PFSK-1 (cell line): ENCODE results near the gene LMAN2.

Experiments
- FOXP2 ChIP-seq: optimal IDR thresholded peaks from 2 replicates; pipeline ENCODE3; 2011; ENCODE audit warnings: borderline replicate concordance, control low read depth, inconsistent platforms; ENCODE audit not compliant: insufficient read depth; ENCODE audit errors: extremely low read length, extremely low read depth
- POLR2AphosphoS5 ChIP-seq: IDR thresholded peaks from 2 replicates; pipeline ENCODE4 v1.6.1; 2012; ENCODE audit warnings: low read depth, mild to moderate bottlenecking, control low read depth, low read length, moderate library complexity
- SIN3A ChIP-seq: IDR thresholded peaks from 2 replicates; pipeline ENCODE4 v1.6.1; 2012; ENCODE audit warnings: mild to moderate bottlenecking, low read length, moderate library complexity, borderline replicate concordance; ENCODE audit not compliant: insufficient read depth
- TAF1 ChIP-seq: IDR thresholded peaks from 2 replicates; pipeline ENCODE4 v1.6.1; 2012; ENCODE audit warnings: low read length, control low read depth, borderline replicate concordance; ENCODE audit not compliant: insufficient read depth
- TF ChIP-seq, protein P1 (sequence below), 2 experiments: IDR thresholded peaks; 2 replicates each; pipeline versions ENCODE4 v1.6.1 to v1.8.0; 2011 to 2012; ENCODE audit warnings: low read depth in 2 of 2, low read length in 2 of 2, control low read depth in 1 of 2, inconsistent platforms in 1 of 2, mild to moderate bottlenecking in 1 of 2, moderate library complexity in 1 of 2; ENCODE audit not compliant: insufficient read depth in 1 of 2

LMAN2 gene

DNA sequence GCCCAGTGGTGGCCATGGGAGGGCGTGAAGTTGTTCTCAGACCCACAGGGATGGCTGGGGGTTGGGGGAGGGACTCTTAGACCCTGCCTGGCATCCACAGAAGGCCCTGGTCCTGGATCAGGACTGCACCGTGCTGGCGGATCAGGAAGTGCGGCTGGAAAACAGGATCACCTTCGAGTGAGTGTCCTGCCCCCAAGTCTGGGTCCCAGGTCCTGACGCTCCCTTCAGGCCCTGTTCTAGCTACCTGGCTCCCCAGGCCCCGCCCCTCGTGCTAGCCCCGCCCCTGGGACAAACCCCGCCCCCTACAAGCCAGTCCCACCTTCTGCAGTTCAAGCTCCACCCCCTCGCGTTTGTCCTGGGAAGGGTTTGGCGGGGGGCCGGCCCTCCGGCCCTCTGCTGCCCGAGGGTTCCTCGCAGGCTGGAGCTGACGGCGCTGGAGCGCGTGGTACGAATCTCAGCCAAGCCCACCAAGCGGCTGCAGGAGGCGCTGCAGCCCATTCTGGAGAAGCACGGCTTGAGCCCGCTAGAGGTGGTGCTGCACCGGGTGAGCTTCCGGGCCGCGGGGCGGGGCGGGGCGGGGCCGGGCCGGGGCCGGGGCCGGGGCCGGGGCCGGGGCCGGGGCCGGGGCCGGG is 19.1 kb upstream of the LMAN2 start:
- TF ChIP-seq FOXP2, result no peak
- no peak for TF ChIP-seq SIN3A
- no peak for TF ChIP-seq POLR2AphosphoS5
- TF ChIP-seq TAF1, result no peak
- TF ChIP-seq, protein P1, sequence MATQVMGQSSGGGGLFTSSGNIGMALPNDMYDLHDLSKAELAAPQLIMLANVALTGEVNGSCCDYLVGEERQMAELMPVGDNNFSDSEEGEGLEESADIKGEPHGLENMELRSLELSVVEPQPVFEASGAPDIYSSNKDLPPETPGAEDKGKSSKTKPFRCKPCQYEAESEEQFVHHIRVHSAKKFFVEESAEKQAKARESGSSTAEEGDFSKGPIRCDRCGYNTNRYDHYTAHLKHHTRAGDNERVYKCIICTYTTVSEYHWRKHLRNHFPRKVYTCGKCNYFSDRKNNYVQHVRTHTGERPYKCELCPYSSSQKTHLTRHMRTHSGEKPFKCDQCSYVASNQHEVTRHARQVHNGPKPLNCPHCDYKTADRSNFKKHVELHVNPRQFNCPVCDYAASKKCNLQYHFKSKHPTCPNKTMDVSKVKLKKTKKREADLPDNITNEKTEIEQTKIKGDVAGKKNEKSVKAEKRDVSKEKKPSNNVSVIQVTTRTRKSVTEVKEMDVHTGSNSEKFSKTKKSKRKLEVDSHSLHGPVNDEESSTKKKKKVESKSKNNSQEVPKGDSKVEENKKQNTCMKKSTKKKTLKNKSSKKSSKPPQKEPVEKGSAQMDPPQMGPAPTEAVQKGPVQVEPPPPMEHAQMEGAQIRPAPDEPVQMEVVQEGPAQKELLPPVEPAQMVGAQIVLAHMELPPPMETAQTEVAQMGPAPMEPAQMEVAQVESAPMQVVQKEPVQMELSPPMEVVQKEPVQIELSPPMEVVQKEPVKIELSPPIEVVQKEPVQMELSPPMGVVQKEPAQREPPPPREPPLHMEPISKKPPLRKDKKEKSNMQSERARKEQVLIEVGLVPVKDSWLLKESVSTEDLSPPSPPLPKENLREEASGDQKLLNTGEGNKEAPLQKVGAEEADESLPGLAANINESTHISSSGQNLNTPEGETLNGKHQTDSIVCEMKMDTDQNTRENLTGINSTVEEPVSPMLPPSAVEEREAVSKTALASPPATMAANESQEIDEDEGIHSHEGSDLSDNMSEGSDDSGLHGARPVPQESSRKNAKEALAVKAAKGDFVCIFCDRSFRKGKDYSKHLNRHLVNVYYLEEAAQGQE (IDR thresholded peaks at IDR 0.05; ENCODE audit: insufficient read depth in 1 of 2, low read depth in 2 of 2, low read length in 2 of 2), result no peak

GRCh38 chr5:177369645-177370440 is 18.4 kb upstream of the LMAN2 start:
- TF ChIP-seq TAF1, result no peak
- TF ChIP-seq POLR2AphosphoS5, result no peak
- no peak for TF ChIP-seq SIN3A
- TF ChIP-seq, protein P1 (IDR thresholded peaks at IDR 0.05; ENCODE audit: insufficient read depth in 1 of 2, low read depth in 2 of 2, low read length in 2 of 2), result no peak
- TF ChIP-seq FOXP2, result no peak

- TF ChIP-seq TAF1, result no peak
- no peak for TF ChIP-seq SIN3A
- TF ChIP-seq, protein P1 (IDR thresholded peaks at IDR 0.05; ENCODE audit: insufficient read depth in 1 of 2, low read depth in 2 of 2, low read length in 2 of 2), result no peak
- no peak for TF ChIP-seq POLR2AphosphoS5
- TF ChIP-seq FOXP2, result no peak
Observed at GRCh38 chr5:177368869-177369644, 17.6 kb upstream of the LMAN2 start.

DNA sequence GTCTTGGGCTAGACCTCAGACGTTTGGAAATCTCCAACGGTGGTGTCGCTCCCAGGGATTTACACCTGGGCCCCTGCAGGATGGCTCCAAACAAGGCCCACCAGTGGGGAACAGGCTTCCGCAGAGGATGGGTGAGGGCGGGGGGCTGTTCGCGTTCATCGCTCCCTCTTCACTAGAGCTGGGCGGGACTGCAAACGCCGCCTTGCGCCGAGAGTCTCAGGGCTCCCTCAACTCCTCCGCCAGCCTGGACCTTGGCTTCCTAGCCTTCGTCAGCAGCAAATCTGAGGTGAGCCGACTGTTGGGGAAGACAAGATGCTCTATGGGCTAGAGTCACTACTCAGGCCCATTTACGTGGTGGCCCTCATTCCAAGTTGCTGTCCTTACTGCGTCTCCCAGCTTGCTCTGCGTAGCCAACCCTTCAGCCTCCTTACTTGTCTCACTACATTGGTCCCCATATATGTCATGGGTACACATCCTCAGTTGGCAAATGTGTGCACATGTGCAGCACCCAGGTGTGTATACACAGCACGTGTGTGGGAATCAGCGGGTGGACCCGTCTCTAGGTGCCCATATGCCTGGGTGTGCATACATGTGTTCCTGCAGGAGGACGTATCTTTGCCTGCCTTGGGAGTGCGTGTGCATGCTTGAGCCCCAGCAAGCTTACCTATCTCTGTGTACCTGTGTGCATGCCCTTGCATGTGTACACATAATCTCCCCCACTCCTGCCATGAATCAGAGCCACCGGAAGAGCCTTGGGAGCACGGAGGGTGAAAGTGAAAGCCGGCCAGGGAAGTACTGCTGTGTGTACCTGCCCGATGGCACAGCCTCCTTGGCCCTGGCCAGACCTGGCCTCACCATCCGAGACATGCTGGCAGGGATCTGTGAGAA is 16.8 kb upstream of the LMAN2 start:
- TF ChIP-seq POLR2AphosphoS5 (no peak), TAF1 (no peak), SIN3A (no peak), FOXP2 (no peak)
- TF ChIP-seq, protein P1 (IDR thresholded peaks at IDR 0.05; ENCODE audit: insufficient read depth in 1 of 2, low read depth in 2 of 2, low read length in 2 of 2), result no peak
